K562 (cell line): ENCODE measurements around the gene TTLL9. TPM values are rescaled to one million over a fixed set of nuclear protein-coding genes. Genes with fewer than 3 reads are reported as not detected.

Experiments
- ATAC-seq: fragments of 200-7000 bp; cut with Tn5 transposase; 3 replicates; pipeline ENCODE4 v1.9.1; 2020; ENCODE audit warnings: moderate library complexity
- BruUV-seq: library from RNA; stranded (reverse); fragments of 400-500 nt; replicated peaks from 2 replicates; lab custom pipeline; 2021; lab: Mats Ljungman, UMichigan
- CTCF ChIA-PET: fragments of 300-600 bp; formaldehyde crosslinking; extraction: SDS; loops from one replicate; lab custom pipeline; 2021; ENCODE audit warnings: low intra/inter-chr PET ratio; lab: Yijun Ruan, JAX
- POLR2A ChIA-PET: fragments of 300-600, 350-650 bp; sonication (Branson Sonifier 250); formaldehyde crosslinking; extraction: SDS; loops from one replicate; lab custom pipeline; 2021; ENCODE audit warnings: antibody characterized with exemption, inconsistent platforms; lab: Yijun Ruan, JAX
- DNase-seq, 4 experiments: peaks; one replicate each; pipeline versions ENCODE4 v3.0.0 to v3.0.0-alpha.2; 2011 to 2018; ENCODE audit warnings: low spot score in 3 of 4, mixed read lengths in 3 of 4; ENCODE audit errors: extremely low read depth in 1 of 4
- FAIRE-seq: peaks from 2 replicates; lab custom pipeline; 2011; peaks lifted over from hg19 to GRCh38; lab: Jason Lieb, UNC
- H2AFZ ChIP-seq: 2 replicates; pipeline ENCODE4 v1.6.0; 2011; ENCODE audit warnings: low read depth, low read length, control low read depth, inconsistent platforms
- H3K27ac ChIP-seq: fragments of 200-600 bp; 3 replicates; pipeline ENCODE4 v1.8.0; 2011; ENCODE audit warnings: low read depth, mild to moderate bottlenecking, control low read depth, inconsistent platforms, low read length, moderate library complexity, mixed read lengths; ENCODE audit errors: extremely low read depth
- H3K27me3 ChIP-seq, 2 experiments: fragments of 300-600 bp in 1 of 2; 2 replicates in 1 of 2; 3 replicates in 1 of 2; pipeline versions ENCODE4 v1.6.0 to v1.8.0; 2011; ENCODE audit warnings: inconsistent platforms in 2 of 2, low read length in 2 of 2, mild to moderate bottlenecking in 1 of 2, mixed read lengths in 1 of 2, moderate library complexity in 1 of 2; ENCODE audit not compliant: control insufficient read depth in 2 of 2, insufficient read depth in 2 of 2
- H3K36me3 ChIP-seq: fragments of 300-600 bp; 3 replicates; pipeline ENCODE4 v1.8.0; 2011; ENCODE audit warnings: mild to moderate bottlenecking, low read length, inconsistent platforms; ENCODE audit not compliant: control insufficient read depth, insufficient read depth
- H3K4me1 ChIP-seq, 2 experiments: fragments of 200-600 bp in 1 of 2; replicated peaks in 1 of 2; 2 replicates in 1 of 2; 3 replicates in 1 of 2; pipeline versions ENCODE4 v1.5.1 to v1.8.0; 2011; ENCODE audit warnings: inconsistent platforms in 2 of 2, low read length in 2 of 2, mild to moderate bottlenecking in 1 of 2, mixed read lengths in 1 of 2, moderate library complexity in 1 of 2; ENCODE audit not compliant: control insufficient read depth in 2 of 2, insufficient read depth in 2 of 2
- H3K4me2 ChIP-seq: 2 replicates; pipeline ENCODE4 v1.6.1; 2011; ENCODE audit warnings: low read length, control low read depth, inconsistent platforms, mixed read lengths; ENCODE audit not compliant: insufficient read depth
- H3K4me3 ChIP-seq: fragments of 200-600 bp; sonication (generic), shearing (Covaris generic); 2 replicates; pipeline ENCODE4 v1.5.1; 2016; ENCODE audit warnings: control low read depth, inconsistent platforms
- H3K79me2 ChIP-seq: fragments of 200-600 bp; 3 replicates; pipeline ENCODE4 v1.8.0; 2011; ENCODE audit warnings: low read length, inconsistent platforms; ENCODE audit not compliant: control insufficient read depth, insufficient read depth
- H3K9ac ChIP-seq, 2 experiments: 2 replicates each; pipeline versions ENCODE4 v1.6.0 to v1.6.1; 2011; ENCODE audit warnings: low read depth in 2 of 2, low read length in 2 of 2, control low read depth in 1 of 2, inconsistent platforms in 1 of 2, mild to moderate bottlenecking in 1 of 2, mixed read lengths in 1 of 2; ENCODE audit not compliant: insufficient read depth in 1 of 2
- H3K9me1 ChIP-seq: one replicate; pipeline ENCODE4 v1.6.0; 2011; ENCODE audit warnings: inconsistent platforms, mild to moderate bottlenecking, low read length, moderate library complexity; ENCODE audit not compliant: control insufficient read depth, insufficient read depth
- H3K9me3 ChIP-seq: replicated peaks from 2 replicates; pipeline ENCODE4 v1.5.1; 2011; ENCODE audit warnings: low read depth, low read length, inconsistent platforms; ENCODE audit not compliant: control insufficient read depth, insufficient read depth
- H4K20me1 ChIP-seq: replicated peaks from 2 replicates; pipeline ENCODE4 v1.6.1; 2011; ENCODE audit warnings: low read length, inconsistent platforms, mixed read lengths; ENCODE audit not compliant: control insufficient read depth, insufficient read depth
- CREB5 ChIP-seq: fragments of 250-450 bp; sonication (Bioruptor Pico); IDR thresholded peaks from 2 replicates; pipeline ENCODE4 v1.5.0; 2020; ENCODE audit warnings: mild to moderate bottlenecking
- MEIS2 ChIP-seq: fragments of 450-650 bp; IDR thresholded peaks from 2 replicates; pipeline ENCODE4 v1.6.1; 2014; ENCODE audit warnings: mild to moderate bottlenecking; ENCODE audit not compliant: partially characterized antibody
- NCOA2 ChIP-seq, 2 experiments: fragments of 450-650 bp; IDR thresholded peaks; 2 replicates each; pipeline ENCODE4 v1.6.1; 2018; ENCODE audit warnings: mild to moderate bottlenecking in 2 of 2, moderate library complexity in 1 of 2; ENCODE audit not compliant: partially characterized antibody in 2 of 2
- NONO ChIP-seq, 2 experiments: fragments of 200-400 bp in 1 of 2; fragments of 450-650 bp in 1 of 2; formaldehyde crosslinking in 1 of 2; IDR thresholded peaks; 2 replicates each; pipeline ENCODE4 v1.6.1; 2017; ENCODE audit warnings: low read depth in 2 of 2, mild to moderate bottlenecking in 2 of 2, moderate library complexity in 2 of 2, low read length in 1 of 2
- POLR2A ChIP-seq: fragments of 450-650 bp; conservative IDR thresholded peaks from 2 replicates; pipeline ENCODE4 v1.6.1; 2016
- PYGO2 ChIP-seq: fragments of 450-650 bp; IDR thresholded peaks from 2 replicates; pipeline ENCODE4 v1.6.1; 2016; ENCODE audit warnings: mild to moderate bottlenecking, missing genetic modification characterization, moderate library complexity, missing compliant biosample characterization
- RAD21 ChIP-seq, 2 experiments: fragments of 250-450 bp in 1 of 2; fragments of 450-650 bp in 1 of 2; sonication (Bioruptor Pico) in 1 of 2; formaldehyde crosslinking in 1 of 2; IDR thresholded peaks in 1 of 2; conservative IDR thresholded peaks in 1 of 2; 2 replicates each; pipeline versions ENCODE4 v1.4.0 to v1.8.0; 2020 to 2022; ENCODE audit warnings: mild to moderate bottlenecking in 2 of 2, moderate library complexity in 1 of 2
- ZBTB43 ChIP-seq: sonication (generic); formaldehyde crosslinking; IDR thresholded peaks from 2 replicates; pipeline ENCODE4 v1.8.0; 2023; ENCODE audit warnings: mild to moderate bottlenecking, missing genetic modification reagents
- ZBTB5 ChIP-seq: fragments of 450-650 bp; IDR thresholded peaks from 2 replicates; pipeline ENCODE4 v1.6.1; 2017; ENCODE audit warnings: antibody characterized with exemption
- ZNF121 ChIP-seq: sonication (generic); formaldehyde crosslinking; conservative IDR thresholded peaks from 2 replicates; pipeline ENCODE4 v1.8.0; 2022; ENCODE audit warnings: missing genetic modification reagents
- ZNF57 ChIP-seq: fragments of 450-650 bp; formaldehyde crosslinking; IDR thresholded peaks from 2 replicates; pipeline ENCODE4 v1.4.0; 2020; ENCODE audit warnings: mild to moderate bottlenecking, moderate library complexity
- ZSCAN32 ChIP-seq: fragments of 450-650 bp; formaldehyde crosslinking; IDR thresholded peaks from 2 replicates; pipeline ENCODE4 v1.4.0; 2020; ENCODE audit warnings: mild to moderate bottlenecking, moderate library complexity
- WGBS: fragments of 100-300 bp; shearing (Covaris generic); methylation state at CpG from one replicate; pipeline ENCODE4 v1.1.6; 2016; ENCODE audit warnings: low coverage, mixed read lengths; ENCODE audit not compliant: insufficient coverage; ENCODE audit errors: missing lambda C conversion rate; 5-methylcytosine and 5-hydroxymethylcytosine counted together
- in situ Hi-C: fragments of 300-500 bp; cut with MboI; formaldehyde crosslinking; loops from 4 replicates; pipeline ENCODE4 v1.15.0; 2018; ENCODE audit warnings: inconsistent platforms, mixed read lengths
- intact Hi-C: fragments of 100-400 bp; cut with micrococcal nuclease; formaldehyde crosslinking; loops from 2 replicates; pipeline ENCODE4 v1.14.2; 2022
- polyA plus RNA-seq, 8 experiments: library from polyadenylated mRNA; depleted of rRNA in 4 of 8; stranded (reverse) in 5 of 8; unstranded in 3 of 8; fragments of >200 nt; fragmentation: Nextera tagmentation in 2 of 8; fragmentation: Illumina TruSeq in 1 of 8; extraction: Ambion mirVana in 2 of 8; extraction: Trizol in 1 of 8; gene quantifications; 2 replicates each; pipeline versions ENCODE4 v1.2.1 to v1.2.3, GENCODE V29; 2011 to 2014; ENCODE audit warnings: inconsistent platforms in 1 of 8, missing spikeins in 1 of 8
- total RNA-seq, 7 experiments: library from RNA; depleted of rRNA in 6 of 7; stranded (reverse); fragments of >200 nt in 6 of 7; fragmentation: Illumina TruSeq in 2 of 7; extraction: Trizol in 2 of 7; gene quantifications; 2 replicates each; pipeline versions ENCODE4 v1.2.1 to v1.2.3, GENCODE V29; 2011 to 2021; ENCODE audit warnings: low replicate concordance in 1 of 7
- TF ChIP-seq, protein P1 (sequence below): fragments of 250-450 bp; sonication (Bioruptor Pico); IDR thresholded peaks from 2 replicates; pipeline ENCODE4 v1.4.0; 2020; ENCODE audit warnings: mild to moderate bottlenecking, moderate library complexity, borderline replicate concordance

The TTLL9 gene
- total and polyA plus RNA-seq, 9 of the 15 experiments (the other 6 are each of a cell fraction or from before 2014, with no cell fraction given), result 0.06 to 0.07 TPM; not detected in 7

- Histone ChIP-seq H3K27ac (no peak overlapping the region), H3K4me3 (no peak overlapping the region), H3K36me3 (no peaks in the 10 kb centered on the region), H3K27me3 (peaks cover 2 to 13% of the 10 kb centered on the region in 2 experiments; a peak in 2 of 5 replicates), H3K4me1 (no peaks in the 10 kb centered on the region; a peak in 2 of 5 replicates), H3K79me2 (no peaks in the 10 kb centered on the region), H3K9me1 (no peaks in the 10 kb centered on the region), H3K4me2 (no peak overlapping the region), H3K9me3 (no peaks in the 10 kb centered on the region), H2AFZ (no peak overlapping the region), H3K9ac (no peak overlapping the region), H4K20me1 (no peaks in the 10 kb centered on the region; the same call in 1 of the 2 replicates)
- in situ Hi-C loops, result no loop called here
- FAIRE-seq, result no peak
- ChIA-PET CTCF (no interaction called here), POLR2A (interaction anchor here (0.8 kb wide), 1 partner anchor 14 kb away, joined by 3 read pairs; no protein-coding TSS in a partner anchor)
- whole genome bisulfite sequencing, result 0% methylated on average over 1 of the region's 1 CpG
- no peak for DNase-seq
- ATAC-seq, result no peak
- intact Hi-C loops, result no loop called here
- no TSS peak for BruUV-seq
- TF ChIP-seq RAD21 (CRISPR knock-in tag; conservative IDR thresholded peaks at IDR 0.05 in 1 of 2, IDR thresholded peaks at IDR 0.05 in 1 of 2), result no peak
- no peak for TF ChIP-seq ZBTB43 (CRISPR knock-in tag)
- no peak for TF ChIP-seq POLR2A
- TF ChIP-seq NONO (IDR thresholded peaks at IDR 0.05; ENCODE audit: low read depth in 2 of 2, low read length in 1 of 2), result no peak
- no peak for TF ChIP-seq NCOA2 (IDR thresholded peaks at IDR 0.05; ENCODE audit: partially characterized antibody in 2 of 2)
- no peak for TF ChIP-seq ZNF57 (CRISPR knock-in tag)
- TF ChIP-seq ZSCAN32 (CRISPR knock-in tag), result no peak
- TF ChIP-seq CREB5 (CRISPR knock-in tag), result no peak
- TF ChIP-seq, protein P1, sequence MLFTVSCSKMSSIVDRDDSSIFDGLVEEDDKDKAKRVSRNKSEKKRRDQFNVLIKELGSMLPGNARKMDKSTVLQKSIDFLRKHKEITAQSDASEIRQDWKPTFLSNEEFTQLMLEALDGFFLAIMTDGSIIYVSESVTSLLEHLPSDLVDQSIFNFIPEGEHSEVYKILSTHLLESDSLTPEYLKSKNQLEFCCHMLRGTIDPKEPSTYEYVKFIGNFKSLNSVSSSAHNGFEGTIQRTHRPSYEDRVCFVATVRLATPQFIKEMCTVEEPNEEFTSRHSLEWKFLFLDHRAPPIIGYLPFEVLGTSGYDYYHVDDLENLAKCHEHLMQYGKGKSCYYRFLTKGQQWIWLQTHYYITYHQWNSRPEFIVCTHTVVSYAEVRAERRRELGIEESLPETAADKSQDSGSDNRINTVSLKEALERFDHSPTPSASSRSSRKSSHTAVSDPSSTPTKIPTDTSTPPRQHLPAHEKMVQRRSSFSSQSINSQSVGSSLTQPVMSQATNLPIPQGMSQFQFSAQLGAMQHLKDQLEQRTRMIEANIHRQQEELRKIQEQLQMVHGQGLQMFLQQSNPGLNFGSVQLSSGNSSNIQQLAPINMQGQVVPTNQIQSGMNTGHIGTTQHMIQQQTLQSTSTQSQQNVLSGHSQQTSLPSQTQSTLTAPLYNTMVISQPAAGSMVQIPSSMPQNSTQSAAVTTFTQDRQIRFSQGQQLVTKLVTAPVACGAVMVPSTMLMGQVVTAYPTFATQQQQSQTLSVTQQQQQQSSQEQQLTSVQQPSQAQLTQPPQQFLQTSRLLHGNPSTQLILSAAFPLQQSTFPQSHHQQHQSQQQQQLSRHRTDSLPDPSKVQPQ (CRISPR knock-in tag), result no peak
- TF ChIP-seq MEIS2, result peak; percentile 86
- TF ChIP-seq ZBTB5, result no peak
- TF ChIP-seq PYGO2 (tag), result no peak
- no peak for TF ChIP-seq ZNF121 (CRISPR knock-in tag)
Measured at GRCh38 chr20:31903627-31904386, 33.4 kb downstream of the TTLL9 start.
